Ascending aorta (tissue), 2 donors: ENCODE measurements around the gene CCBE1. TPM values are rescaled to one million over a fixed set of nuclear protein-coding genes. Genes with fewer than 3 reads are reported as not detected.

Experiments
- DNase-seq, 2 donors: peaks; one replicate each; pipeline ENCODE4 v3.0.0-alpha.2; 2019; ENCODE audit warnings: low spot score in 2 of 2
- H3K27ac ChIP-seq, 2 donors: fragments of 200-600 bp; sonication (generic); one replicate each; pipeline ENCODE4 v1.5.1; 2016 to 2017; ENCODE audit warnings: mild to moderate bottlenecking in 1 of 2
- H3K27me3 ChIP-seq: fragments of 200-600 bp; sonication (generic); one replicate; pipeline ENCODE4 v1.5.1; 2017
- H3K36me3 ChIP-seq, 2 donors: fragments of 200-600 bp; sonication (generic); one replicate each; pipeline ENCODE4 v1.5.1; 2016
- H3K4me1 ChIP-seq, 2 donors: fragments of 200-600 bp; sonication (generic); one replicate each; pipeline ENCODE4 v1.5.1; 2016 to 2017; ENCODE audit warnings: mild to moderate bottlenecking in 1 of 2
- H3K4me3 ChIP-seq, 2 donors: fragments of 200-600 bp; sonication (generic); one replicate each; pipeline ENCODE4 v1.5.1; 2016 to 2017; ENCODE audit warnings: mild to moderate bottlenecking in 1 of 2
- H3K9me3 ChIP-seq, 2 donors: fragments of 200-600 bp; sonication (generic); one replicate each; pipeline ENCODE4 v1.5.1; 2016
- CTCF ChIP-seq, 3 experiments: fragments of 200-600 bp in 2 of 3; fragments of 450-650 bp in 1 of 3; sonication (generic) in 2 of 3; IDR thresholded peaks; one replicate each; pipeline ENCODE4 v1.5.1; 2016 to 2019; ENCODE audit warnings: antibody characterized with exemption in 3 of 3, mild to moderate bottlenecking in 1 of 3, moderate library complexity in 1 of 3
- intact Hi-C: fragments of 100-400 bp; cut with DNase I; formaldehyde crosslinking; loops from one replicate; pipeline ENCODE4 v1.15.1; 2023
- total RNA-seq: library from RNA; depleted of rRNA; stranded (reverse); fragments of >200 nt; gene quantifications from one replicate; pipeline ENCODE4 v1.1.0, GENCODE V29; 2016

The CCBE1 gene
- total RNA-seq, 1 donor from 2014 or later: 0.32 TPM

- Histone ChIP-seq H3K4me3 (no peak overlapping the region), H3K36me3 (no peaks in the 10 kb centered on the region), H3K27ac (no peak overlapping the region), H3K27me3 (no peaks in the 10 kb centered on the region), H3K9me3 (no peaks in the 10 kb centered on the region), H3K4me1 (no peaks in the 10 kb centered on the region)
- intact Hi-C loops: no loop called here
- no peak for DNase-seq
- TF ChIP-seq CTCF (IDR thresholded peaks at IDR 0.05): no peak
Observed at GRCh38 chr18:59426855-59427254, 270.4 kb downstream of the CCBE1 start.

- no peaks in the 10 kb centered on the region for H3K36me3 ChIP-seq
- no peaks in the 10 kb centered on the region for H3K4me1 ChIP-seq
- TF ChIP-seq CTCF (IDR thresholded peaks at IDR 0.05): no peak
- no peak overlapping the region for H3K27ac ChIP-seq
- intact Hi-C loops: no loop called here
- H3K4me3 ChIP-seq: no peak overlapping the region
- H3K9me3 ChIP-seq: no peaks in the 10 kb centered on the region
- H3K27me3 ChIP-seq: no peaks in the 10 kb centered on the region
- no peak for DNase-seq
Observed at GRCh38 chr18:59423259-59423658, 274.0 kb downstream of the CCBE1 start.

- H3K27me3 ChIP-seq: no peaks in the 10 kb centered on the region
- intact Hi-C loops: no loop called here
- no peaks in the 10 kb centered on the region for H3K9me3 ChIP-seq
- H3K4me1 ChIP-seq: no peaks in the 10 kb centered on the region
- no peaks in the 10 kb centered on the region for H3K36me3 ChIP-seq
- DNase-seq: no peak
- no peak for TF ChIP-seq CTCF (IDR thresholded peaks at IDR 0.05)
- H3K4me3 ChIP-seq: no peak overlapping the region
- H3K27ac ChIP-seq: no peak overlapping the region
Observed at GRCh38 chr18:59420244-59420643, 277.0 kb downstream of the CCBE1 start.

GRCh38 chr18:59419386-59419785, 277.8 kb downstream of the CCBE1 start:
- no peaks in the 10 kb centered on the region for H3K9me3 ChIP-seq
- no peaks in the 10 kb centered on the region for H3K4me1 ChIP-seq
- no peak for TF ChIP-seq CTCF (IDR thresholded peaks at IDR 0.05)
- no peaks in the 10 kb centered on the region for H3K27me3 ChIP-seq
- no peak overlapping the region for H3K27ac ChIP-seq
- H3K36me3 ChIP-seq: no peaks in the 10 kb centered on the region
- DNase-seq: no peak
- H3K4me3 ChIP-seq: no peak overlapping the region
- intact Hi-C loops: no loop called here

GRCh38 chr18:59416818-59417217, 280.4 kb downstream of the CCBE1 start:
- TF ChIP-seq CTCF (IDR thresholded peaks at IDR 0.05): no peak
- no peak for DNase-seq
- Histone ChIP-seq H3K27ac (no peak overlapping the region), H3K27me3 (no peaks in the 10 kb centered on the region), H3K4me3 (no peak overlapping the region), H3K36me3 (no peaks in the 10 kb centered on the region), H3K4me1 (no peaks in the 10 kb centered on the region), H3K9me3 (no peaks in the 10 kb centered on the region)
- intact Hi-C loops: no loop called here

- H3K4me1 ChIP-seq: no peaks in the 10 kb centered on the region
- no peaks in the 10 kb centered on the region for H3K27me3 ChIP-seq
- DNase-seq: no peak
- intact Hi-C loops: no loop called here
- no peak overlapping the region for H3K4me3 ChIP-seq
- H3K9me3 ChIP-seq: no peaks in the 10 kb centered on the region
- H3K27ac ChIP-seq: no peak overlapping the region
- H3K36me3 ChIP-seq: no peaks in the 10 kb centered on the region
- TF ChIP-seq CTCF (IDR thresholded peaks at IDR 0.05): no peak
Observed at GRCh38 chr18:59414111-59414653, 283.0 kb downstream of the CCBE1 start.
